ENCODE data around the gene KIAA0040.

KIAA0040 gene

DNA sequence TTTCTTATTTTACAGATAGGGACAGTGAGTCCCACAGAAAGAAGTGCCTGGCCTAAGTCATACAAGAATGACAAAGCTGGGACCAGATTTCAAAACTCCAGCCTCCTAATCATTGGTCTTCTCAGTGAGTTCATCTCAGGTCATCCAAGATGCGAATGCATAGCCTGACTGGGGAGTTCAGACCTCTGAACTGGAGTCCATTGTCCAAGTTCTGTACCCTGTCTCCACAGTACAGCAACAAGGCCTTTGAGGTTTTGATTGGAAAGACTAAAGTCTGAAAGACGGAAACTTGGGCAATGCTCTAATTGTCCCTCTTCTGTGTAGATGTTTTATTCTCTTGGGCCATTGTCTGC lies 63.0 kb downstream of the KIAA0040 start:
- TF ChIP-seq, protein P1, sequence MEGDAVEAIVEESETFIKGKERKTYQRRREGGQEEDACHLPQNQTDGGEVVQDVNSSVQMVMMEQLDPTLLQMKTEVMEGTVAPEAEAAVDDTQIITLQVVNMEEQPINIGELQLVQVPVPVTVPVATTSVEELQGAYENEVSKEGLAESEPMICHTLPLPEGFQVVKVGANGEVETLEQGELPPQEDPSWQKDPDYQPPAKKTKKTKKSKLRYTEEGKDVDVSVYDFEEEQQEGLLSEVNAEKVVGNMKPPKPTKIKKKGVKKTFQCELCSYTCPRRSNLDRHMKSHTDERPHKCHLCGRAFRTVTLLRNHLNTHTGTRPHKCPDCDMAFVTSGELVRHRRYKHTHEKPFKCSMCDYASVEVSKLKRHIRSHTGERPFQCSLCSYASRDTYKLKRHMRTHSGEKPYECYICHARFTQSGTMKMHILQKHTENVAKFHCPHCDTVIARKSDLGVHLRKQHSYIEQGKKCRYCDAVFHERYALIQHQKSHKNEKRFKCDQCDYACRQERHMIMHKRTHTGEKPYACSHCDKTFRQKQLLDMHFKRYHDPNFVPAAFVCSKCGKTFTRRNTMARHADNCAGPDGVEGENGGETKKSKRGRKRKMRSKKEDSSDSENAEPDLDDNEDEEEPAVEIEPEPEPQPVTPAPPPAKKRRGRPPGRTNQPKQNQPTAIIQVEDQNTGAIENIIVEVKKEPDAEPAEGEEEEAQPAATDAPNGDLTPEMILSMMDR (IDR thresholded peaks at IDR 0.05; ENCODE audit: low read depth, low read length) = no peak
- DNase-seq = no peak
- Histone ChIP-seq H3K27me3 (ENCODE audit: insufficient read depth, low read depth, severe bottlenecking) (no peaks in the 10 kb centered on the region), H3K9me3 (ENCODE audit: severe bottlenecking) (no peaks in the 10 kb centered on the region), H3K36me3 (no peaks in the 10 kb centered on the region), H3K27ac (no peak overlapping the region), H3K4me3 (ENCODE audit: low read depth, low read length) (no peak overlapping the region)

DNA sequence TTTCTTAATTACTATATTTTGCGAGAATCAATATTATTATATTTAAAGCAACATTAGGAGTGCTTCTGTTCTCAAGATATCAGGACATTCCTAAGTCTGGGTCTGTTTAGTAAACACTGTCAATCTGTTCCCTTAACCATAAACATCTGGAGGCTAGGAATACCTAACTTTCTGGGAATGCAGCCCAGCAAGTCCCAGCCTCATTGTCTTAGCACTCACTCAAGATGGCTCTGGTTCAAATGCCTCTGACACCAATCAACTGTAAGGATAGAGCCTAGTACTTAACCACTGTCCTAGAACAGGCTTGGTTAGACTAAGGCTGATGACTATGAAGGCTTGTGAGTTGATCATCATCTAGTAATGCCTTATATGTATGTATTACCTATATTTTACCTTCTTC lies 63.4 kb downstream of the KIAA0040 start:
- no peak for DNase-seq
- H3K27ac ChIP-seq = no peak overlapping the region
- H3K4me3 ChIP-seq (ENCODE audit: low read depth, low read length) = no peak overlapping the region

DNA sequence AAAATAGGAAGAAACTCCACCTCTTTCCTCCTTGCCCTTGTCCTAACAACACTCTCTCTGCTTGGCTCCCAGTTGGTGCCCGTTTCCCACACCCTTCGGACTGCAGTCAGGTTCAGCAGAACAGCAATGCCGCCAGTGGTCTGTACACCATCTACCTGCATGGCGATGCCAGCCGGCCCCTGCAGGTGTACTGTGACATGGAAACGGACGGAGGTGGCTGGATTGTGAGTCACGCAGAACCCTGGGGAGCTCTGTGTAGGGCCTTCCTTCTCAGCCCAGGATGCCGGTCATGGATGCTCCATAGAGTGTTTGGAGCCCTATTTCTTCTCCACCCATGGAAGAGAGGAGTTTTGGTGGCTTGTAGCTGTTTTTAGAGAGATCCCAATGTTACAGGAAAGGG lies 64.1 kb downstream of the KIAA0040 start:
- TF ChIP-seq, protein P1 (IDR thresholded peaks at IDR 0.05; ENCODE audit: low read depth, low read length) = no peak
- no peaks in the 10 kb centered on the region for H3K27me3 ChIP-seq (ENCODE audit: insufficient read depth, low read depth, severe bottlenecking)
- H3K4me3 ChIP-seq (ENCODE audit: low read depth, low read length) = no peak overlapping the region
- no peak overlapping the region for H3K27ac ChIP-seq
- no peaks in the 10 kb centered on the region for H3K9me3 ChIP-seq (ENCODE audit: severe bottlenecking)
- no peak for DNase-seq
- no peaks in the 10 kb centered on the region for H3K36me3 ChIP-seq

More for the DNA sequence above, 63.4 kb downstream of the KIAA0040 start:
- Histone ChIP-seq H3K9me3 (ENCODE audit: severe bottlenecking) (no peaks in the 10 kb centered on the region), H3K27me3 (ENCODE audit: insufficient read depth, low read depth, severe bottlenecking) (no peaks in the 10 kb centered on the region), H3K36me3 (no peaks in the 10 kb centered on the region)
- TF ChIP-seq, protein P1 (IDR thresholded peaks at IDR 0.05; ENCODE audit: low read depth, low read length) = no peak

DNA sequence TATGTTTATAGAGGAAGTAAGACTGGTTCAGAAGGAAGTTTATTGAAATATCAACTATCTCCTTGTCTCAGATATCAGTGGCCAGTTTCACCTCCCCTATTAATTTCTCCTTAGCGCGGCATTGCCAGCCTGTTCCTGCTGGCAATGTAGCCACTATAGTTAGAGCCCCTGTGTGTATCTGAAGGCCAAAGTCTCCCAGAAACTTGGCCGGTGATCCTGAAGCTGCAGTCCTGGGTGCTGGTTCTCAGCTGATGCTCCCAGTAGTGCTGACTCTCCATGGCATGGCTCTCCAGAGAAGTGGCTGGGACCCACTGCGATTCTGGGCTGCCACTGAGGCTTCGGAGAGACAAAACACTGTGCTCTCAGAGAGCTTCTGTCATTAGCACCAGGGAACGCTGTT lies 65.0 kb downstream of the KIAA0040 start:
- no peaks in the 10 kb centered on the region for H3K36me3 ChIP-seq
- H3K27ac ChIP-seq = no peak overlapping the region
- no peaks in the 10 kb centered on the region for H3K27me3 ChIP-seq (ENCODE audit: insufficient read depth, low read depth, severe bottlenecking)
- no peak overlapping the region for H3K4me3 ChIP-seq (ENCODE audit: low read depth, low read length)
- H3K9me3 ChIP-seq (ENCODE audit: severe bottlenecking) = no peaks in the 10 kb centered on the region
- DNase-seq = no peak
- TF ChIP-seq, protein P1 (IDR thresholded peaks at IDR 0.05; ENCODE audit: low read depth, low read length) = no peak

DNA sequence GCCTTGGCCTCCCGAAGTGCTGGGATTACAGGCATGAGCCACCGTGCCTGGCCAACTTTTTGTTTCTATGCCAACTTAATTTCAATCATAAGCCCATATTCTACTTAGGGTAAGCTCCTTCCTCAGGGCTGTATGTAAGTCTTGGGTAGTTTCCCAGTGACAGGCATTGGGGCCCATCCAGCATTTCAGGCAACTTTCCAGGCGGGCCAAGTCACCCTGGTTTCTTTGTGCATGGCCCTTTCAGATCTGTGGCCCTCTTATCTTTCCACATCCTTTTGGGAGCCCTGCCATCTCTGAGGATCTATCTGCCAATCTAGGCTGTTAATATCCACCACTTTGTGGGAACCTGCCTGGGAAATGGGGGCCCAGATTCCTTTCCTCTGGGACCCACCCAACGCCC lies 66.2 kb downstream of the KIAA0040 start:
- Histone ChIP-seq H3K27me3 (ENCODE audit: insufficient read depth, low read depth, severe bottlenecking) (no peaks in the 10 kb centered on the region), H3K4me3 (ENCODE audit: low read depth, low read length) (no peak overlapping the region), H3K36me3 (no peaks in the 10 kb centered on the region), H3K27ac (no peak overlapping the region), H3K9me3 (ENCODE audit: severe bottlenecking) (no peaks in the 10 kb centered on the region)
- TF ChIP-seq, protein P1 (IDR thresholded peaks at IDR 0.05; ENCODE audit: low read depth, low read length) = no peak
- DNase-seq = no peak

DNA sequence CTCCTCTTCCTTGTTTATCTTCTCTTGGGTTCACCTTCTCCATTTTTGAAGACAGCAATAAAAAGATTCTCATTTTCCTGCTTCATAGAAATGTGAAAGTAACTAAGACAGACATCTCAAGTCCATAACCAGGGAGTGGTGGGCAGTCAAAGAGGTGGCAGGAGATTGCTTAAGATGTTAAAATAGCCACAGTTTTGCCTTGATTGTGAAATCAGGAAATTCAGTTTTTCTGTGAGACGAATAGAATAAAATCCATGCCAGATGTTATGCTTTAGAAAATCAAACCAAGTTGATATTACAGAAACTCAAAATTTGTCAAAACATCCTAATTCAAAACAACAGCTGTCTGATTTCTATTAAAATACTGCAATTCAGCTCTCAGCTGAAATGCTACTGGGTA lies 67.7 kb downstream of the KIAA0040 start:
- Histone ChIP-seq H3K4me3 (ENCODE audit: low read depth, low read length) (no peak overlapping the region), H3K36me3 (no peaks in the 10 kb centered on the region), H3K9me3 (ENCODE audit: severe bottlenecking) (no peaks in the 10 kb centered on the region), H3K27me3 (ENCODE audit: insufficient read depth, low read depth, severe bottlenecking) (no peaks in the 10 kb centered on the region), H3K27ac (no peak overlapping the region)
- TF ChIP-seq, protein P1 (IDR thresholded peaks at IDR 0.05; ENCODE audit: low read depth, low read length) = no peak
- no peak for DNase-seq
